T-helper 9 cell (primary cell): Measurements from ENCODE around the gene YPEL1.
"Not testable (repeated sequence)": the region's sequence is repeated elsewhere in the genome, so short reads cannot be mapped to it uniquely, and the experiment has no call there.

Source experiments
- DNase-seq: peaks from one replicate; pipeline ENCODE4 v3.0.0-alpha.2; 2020

YPEL1 gene

DNA sequence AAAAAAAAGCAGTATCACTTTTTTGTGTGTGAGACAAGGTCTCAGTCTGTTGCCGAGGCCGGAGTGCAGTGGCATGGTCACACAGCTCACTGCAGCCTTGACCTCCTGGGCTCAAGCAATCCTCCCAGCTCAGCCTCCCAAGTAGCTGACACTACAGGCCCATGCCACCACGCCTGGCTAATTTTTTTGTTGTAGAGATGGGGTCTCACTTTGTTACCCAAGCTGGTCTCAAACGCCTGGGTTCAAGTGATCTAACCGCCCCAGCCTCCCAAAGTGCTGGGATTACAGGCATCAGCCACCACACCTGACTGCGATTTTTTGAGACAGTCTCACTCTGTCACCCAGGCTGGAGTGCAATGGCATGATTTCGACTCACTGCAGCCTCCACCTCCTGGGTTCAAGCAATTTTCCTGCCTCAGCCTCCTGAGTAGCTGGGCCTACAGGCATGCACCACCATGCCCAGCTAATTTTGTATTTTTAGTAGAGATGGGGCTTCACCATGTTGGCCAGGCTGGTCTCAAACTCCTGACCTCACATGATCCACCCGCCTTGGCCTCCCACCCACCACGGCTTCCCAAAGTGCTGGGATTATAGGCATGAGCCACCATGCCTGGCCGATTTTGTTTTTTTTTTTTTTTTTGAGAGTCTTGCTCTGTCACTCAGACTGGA is 15.3 kb downstream of the YPEL1 start:
- not testable (repeated sequence) for DNase-seq

GRCh38 chr22:21719024-21719423 is 16.6 kb downstream of the YPEL1 start:
- DNase-seq = no peak

DNA sequence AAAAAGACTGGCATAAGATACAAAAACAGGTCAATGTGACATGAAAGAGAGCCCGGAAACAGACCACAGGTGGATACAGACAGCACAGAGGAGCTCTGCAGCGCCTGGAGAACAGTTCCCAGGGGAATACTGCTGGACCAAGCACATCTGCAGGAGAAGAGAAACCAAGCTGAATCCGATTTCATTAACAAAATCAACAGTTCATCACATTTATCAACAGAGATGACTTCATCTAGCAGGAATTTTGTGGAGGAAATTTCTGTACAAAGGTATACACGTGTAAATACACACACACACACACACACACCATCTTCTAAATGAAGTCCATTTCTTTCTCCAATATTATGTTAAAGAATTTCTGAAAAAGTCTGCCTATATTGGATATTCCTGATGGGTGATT is 17.1 kb downstream of the YPEL1 start:
- no peak for DNase-seq

- DNase-seq = not testable (repeated sequence)
Observed at GRCh38 chr22:21716395-21717122, 19.0 kb downstream of the YPEL1 start.

DNA sequence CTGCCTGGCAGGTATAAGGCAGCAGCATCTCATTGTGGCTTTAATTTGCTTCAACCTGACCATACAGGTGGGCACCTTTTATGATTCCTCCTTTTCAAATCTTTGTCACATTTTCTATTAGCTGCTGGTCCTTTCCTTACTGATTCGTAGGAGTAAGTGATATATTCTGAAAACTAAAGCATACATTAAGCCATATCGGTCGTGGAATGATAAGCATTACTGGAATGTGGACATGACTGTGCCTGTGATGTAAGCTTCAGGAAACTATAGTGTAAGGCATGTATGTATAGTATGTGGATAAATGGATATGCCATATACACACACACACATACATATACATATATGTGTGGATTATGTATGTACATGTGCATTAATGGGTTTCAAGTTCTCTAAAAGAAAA is 20.8 kb downstream of the YPEL1 start:
- no peak for DNase-seq

DNA sequence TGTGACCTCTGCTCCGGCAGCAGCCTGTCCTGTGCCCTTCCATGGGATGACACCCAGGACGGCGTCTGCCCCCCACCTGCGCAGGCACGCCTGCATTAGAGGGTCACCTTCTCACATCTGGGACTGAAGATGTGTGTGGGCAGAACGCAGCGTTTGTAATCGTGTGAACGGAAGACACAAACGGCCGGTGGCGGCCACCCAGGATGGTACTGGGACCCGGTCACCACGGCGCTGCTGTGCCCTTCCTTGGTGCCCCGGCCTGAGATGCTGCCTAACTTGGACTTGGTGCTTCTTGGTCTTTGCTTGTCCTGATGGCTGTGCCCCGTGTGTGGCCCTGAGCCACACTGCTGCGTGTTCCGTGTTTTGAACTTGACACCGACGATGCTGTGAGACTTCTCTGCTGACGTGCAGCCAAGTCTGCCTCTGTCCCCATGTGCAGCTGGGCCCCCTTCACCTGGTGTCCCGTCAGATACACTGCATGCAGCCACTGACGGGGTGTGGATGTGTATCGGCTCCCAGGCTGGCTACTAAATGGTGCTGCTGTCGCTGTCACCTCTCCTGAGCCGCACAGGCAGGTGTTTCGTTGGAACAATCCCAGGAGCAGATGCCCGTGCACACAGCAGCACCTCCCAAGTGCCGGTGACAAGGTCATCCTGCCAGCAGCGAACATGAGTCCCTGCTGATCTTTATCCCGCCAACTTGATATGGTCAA is 21.4 kb downstream of the YPEL1 start:
- DNase-seq = no peak

- no peak for DNase-seq
Observed at GRCh38 chr22:21713428-21714058, 22.1 kb downstream of the YPEL1 start.

DNA sequence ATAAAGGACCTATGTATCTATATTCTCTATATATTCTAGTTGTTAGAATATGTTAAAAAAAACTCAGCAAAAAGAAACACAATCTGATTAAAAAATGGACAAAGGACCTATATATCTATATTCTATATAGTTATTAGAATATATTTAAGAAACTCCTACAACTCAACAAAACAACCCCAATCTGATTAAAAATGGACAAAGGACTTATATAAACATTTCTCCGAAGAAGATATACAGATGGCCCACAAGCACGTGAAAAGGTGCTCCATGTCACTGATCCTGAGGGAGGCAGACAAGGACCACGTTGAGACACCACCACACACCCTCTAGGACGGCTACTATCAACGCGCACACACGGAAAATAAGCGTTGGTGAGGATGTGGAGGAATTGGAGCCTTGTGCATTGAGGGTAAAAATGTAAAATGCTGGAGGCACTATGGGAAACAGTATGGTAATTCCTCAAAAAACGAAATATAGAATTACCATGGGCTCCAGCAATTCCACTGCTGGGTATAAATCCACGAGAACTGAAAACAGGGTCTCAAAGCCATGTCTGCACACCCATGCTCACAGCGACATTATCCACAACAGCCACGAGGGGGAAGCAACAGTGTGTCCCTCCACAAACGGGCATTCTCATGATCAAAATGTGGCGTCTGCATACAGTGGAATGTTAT is 22.7 kb downstream of the YPEL1 start:
- DNase-seq = peak; percentile 36

DNA sequence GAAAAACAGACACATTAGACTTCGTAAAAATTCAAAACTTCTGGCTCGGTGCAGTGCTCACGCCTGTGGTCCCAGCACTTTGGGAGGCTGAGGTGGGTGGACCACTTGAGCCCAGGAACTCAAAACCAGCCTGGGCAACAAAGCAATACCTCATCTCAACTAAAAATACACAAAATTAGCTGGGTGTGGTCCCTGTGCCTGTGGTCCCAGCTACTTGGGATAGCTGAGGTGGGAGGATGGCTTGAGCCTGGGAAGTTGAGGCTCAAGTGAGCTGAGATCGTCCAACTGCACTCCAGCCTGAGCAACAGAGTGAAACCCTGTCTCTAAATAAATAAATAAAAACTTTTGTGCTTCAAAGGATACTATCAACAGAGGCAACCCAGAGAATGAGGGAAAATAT is 23.7 kb downstream of the YPEL1 start:
- no peak for DNase-seq

GRCh38 chr22:21710156-21710555 is 25.4 kb downstream of the YPEL1 start:
- no peak for DNase-seq

DNA sequence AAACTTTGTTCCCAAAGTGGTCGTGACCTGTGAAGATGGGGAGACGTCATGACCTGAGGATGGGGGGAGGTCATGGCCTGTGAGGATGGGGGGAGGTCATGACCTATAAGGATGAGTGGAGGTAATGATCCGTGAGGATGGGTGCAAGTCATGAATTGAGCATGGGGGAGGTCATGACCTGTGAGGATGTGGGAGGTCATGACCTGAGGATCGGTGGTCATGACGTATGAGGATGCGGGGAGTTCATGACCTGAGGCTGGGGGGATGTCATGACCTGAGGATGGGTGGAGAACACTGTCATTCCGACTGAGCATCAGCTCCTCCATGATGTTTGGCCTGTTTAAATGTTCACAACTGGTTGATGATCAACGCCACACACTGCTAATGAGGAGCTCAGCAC is 25.9 kb downstream of the YPEL1 start:
- no peak for DNase-seq

DNA sequence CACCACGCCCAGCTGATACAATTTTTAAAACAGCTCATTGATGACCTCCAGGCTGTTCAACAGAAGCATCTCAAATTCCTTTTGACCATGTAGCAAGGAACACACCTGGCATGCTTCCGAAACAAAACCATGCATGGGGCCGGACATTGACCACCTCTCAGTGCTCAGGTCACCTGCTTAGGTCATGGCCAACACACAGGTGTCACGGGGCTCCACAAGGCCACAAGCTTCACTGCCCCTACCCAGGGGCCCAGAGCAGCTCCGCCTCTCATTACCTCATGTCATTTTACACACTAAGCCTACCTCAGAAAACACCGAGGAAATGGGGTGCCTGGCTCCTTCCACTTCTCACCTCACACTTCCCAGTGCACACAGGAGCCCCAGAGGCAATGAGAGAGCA is 26.6 kb downstream of the YPEL1 start:
- DNase-seq = no peak

- DNase-seq = no peak
Observed at GRCh38 chr22:21707677-21708076, 27.9 kb downstream of the YPEL1 start.

- no peak for DNase-seq
Observed at GRCh38 chr22:21703684-21704316, 31.8 kb downstream of the YPEL1 start.

DNA sequence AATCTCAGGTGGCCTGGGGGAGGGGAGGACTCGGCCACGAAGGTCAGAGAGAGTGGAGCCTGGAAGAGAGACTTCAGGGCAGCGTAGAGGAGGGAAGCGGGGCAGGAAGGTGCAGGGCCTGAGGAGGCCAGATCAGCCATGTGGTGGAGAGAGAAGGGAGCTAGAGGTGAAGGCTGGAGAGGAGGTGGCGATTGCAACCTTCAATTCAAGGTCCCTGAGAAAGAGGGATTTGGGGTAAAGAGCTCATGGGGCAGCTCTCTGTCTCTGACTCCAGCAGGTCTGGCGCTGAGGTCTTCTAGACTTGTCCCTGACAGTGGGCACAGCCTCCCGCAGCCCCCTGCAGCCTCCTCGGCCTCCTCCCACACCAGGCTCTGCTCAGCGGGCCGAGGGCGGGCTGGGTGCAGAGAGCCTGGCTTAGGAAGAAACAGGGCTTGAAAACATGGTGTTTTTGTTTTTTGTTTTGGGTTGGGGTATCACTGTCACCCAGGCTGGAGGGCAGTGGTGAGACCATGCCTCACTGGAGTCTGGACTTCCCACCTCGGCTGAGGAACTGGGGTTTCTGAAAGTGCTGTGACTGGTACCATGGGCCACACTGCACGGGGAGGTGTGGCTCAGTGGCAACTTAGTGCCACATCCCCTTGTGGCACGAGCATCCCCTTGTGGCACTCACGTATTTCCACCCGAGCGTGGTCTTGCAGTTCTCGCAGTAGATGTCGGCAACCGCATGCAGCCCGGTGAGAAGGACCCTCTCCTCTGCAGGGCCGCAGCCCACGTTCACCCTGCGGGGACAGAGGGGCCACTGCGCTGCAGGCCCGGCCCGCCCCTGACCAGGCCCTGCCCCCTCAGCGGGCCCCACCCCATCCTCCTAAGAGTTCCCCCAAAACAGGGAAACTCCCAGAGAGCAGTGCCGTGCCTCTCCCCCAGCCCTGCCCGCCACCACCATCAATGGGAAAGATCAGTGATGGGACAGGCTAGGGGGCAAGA is 32.6 kb downstream of the YPEL1 start:
- DNase-seq = no peak

DNA sequence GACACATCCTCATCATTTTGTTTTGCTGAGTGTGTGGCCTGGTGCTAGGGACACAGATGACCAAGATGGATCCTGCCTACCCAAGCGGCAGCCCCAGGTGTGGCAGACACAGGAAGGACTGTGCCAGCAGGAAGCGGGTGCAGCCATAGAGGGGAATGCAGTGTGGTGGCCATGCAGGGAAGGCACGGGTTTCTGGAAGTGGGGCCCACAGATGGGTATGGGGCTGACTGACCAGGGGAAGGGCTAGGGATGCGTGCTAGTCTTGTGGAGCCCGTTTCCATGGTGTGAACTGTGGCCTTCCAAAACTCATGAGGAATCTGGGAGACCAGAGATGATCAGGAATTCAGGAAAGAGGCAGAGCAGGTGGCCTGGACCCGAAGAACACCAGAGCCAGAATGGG is 33.5 kb downstream of the YPEL1 start:
- DNase-seq = no peak

DNA sequence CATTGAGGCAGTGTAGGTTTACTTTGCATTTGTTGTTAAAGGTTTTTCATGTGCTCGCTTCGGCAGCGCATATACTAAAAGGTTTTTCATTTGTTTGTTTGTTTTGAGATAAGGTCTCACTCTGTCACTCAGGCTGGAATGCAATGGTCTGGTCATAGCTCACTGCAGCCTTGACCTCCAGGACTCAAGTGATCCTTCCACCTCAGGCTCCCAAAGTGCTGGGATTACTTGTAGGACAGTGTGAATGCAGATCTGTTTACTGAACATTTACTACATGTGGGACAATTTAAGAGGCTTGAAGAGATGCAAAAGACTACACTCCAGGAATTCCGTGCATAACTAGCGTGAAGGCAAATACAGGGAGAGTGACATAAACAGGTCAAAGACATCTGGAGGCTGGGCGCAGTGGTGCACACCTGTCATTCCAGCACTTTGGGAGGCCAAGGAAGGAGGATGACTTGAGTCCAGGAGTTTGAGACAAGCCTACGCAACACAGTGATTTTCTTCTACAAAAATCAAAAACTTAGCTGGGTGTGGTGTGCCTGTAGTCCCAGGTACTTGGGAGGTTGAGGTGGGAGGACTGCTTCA is 34.1 kb downstream of the YPEL1 start:
- no peak for DNase-seq

GRCh38 chr22:21700822-21701221 is 34.8 kb downstream of the YPEL1 start:
- DNase-seq = no peak

- DNase-seq = no peak
Observed at GRCh38 chr22:21699643-21700042, 36.0 kb downstream of the YPEL1 start.

GRCh38 chr22:21698430-21699329 is 36.9 kb downstream of the YPEL1 start:
- DNase-seq = no peak
